ENCODE data around the gene TSPAN1.

The TSPAN1 gene

DNA sequence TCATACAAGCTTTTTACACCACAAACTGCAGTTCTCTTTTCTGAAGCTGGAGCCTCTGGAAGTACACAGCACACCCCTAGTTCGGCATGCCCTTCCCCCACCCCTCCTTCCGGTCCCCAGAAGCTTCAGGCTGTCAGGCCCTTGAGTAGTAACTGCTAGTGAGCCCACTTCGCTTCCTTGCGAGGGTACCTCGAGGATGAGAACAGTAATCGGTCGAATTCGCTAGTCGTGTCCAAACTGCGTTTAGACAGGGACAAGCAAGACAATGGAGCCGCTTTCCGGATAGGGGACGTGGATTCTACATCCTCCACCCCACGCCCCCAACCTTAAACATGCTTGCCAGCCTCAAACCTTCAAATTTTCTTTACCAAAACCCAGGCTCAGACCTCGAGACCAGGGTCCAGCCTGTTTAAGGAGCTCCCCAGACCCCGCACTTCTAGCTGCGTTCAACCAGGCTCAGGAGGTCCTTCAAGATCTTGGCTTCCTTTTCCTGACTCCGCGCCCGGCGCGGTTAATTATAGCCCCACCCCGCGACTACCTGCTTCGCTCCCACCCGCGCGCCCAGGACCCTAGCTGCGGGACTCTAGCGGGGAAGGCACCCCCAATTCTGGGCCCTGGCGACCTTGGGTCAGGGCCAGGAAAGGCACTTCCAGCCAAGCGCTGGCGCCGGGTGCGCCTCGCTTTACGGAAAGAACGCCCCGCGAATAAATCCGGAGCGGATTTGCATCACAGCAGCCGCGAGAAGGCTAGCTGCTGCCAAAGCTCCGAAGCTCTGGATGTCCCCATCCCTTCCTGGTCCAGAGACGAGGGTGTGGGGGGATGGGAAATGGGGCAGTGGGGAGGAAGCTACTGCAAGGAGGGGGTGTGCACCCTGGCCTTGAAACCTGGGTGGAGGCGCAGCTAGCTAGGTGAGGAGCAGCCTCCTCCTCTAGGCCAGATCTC lies 8.1 kb upstream of the TSPAN1 start:
- no peak for DNase-seq

- no peak for DNase-seq
Measured at GRCh38 chr1:46168477-46168876, 6.4 kb upstream of the TSPAN1 start.

DNA sequence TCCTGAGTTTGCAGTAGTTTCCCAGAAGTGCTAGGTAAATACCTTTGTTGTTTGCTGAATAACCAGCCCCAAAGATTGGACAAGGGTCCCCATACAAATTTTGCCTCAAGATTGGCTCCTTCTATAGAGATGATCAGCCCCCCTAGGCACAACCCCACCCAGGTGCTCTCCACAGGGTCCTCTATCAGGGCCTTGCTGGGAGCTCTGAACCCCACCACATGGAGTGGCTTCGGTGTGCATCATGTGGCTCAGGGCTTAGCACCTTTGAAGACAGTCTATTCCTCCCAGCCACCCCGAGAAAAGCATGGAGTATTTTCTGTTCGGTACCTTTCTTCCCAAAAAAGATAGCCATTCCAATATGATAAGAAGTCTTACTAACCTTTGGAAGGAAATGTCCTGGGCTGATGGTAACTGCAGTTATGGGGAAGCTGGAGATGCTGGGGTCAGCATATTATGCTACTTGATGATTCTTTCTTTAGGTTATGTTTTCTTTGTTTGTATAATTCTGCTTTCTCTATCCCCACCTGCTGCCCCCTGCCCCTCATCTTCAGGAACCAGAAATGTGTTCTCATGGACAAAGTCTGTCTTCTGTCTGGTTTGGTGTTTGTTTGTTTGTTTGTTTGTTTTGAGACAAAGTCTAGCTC lies 5.0 kb upstream of the TSPAN1 start:
- no peak for DNase-seq

DNA sequence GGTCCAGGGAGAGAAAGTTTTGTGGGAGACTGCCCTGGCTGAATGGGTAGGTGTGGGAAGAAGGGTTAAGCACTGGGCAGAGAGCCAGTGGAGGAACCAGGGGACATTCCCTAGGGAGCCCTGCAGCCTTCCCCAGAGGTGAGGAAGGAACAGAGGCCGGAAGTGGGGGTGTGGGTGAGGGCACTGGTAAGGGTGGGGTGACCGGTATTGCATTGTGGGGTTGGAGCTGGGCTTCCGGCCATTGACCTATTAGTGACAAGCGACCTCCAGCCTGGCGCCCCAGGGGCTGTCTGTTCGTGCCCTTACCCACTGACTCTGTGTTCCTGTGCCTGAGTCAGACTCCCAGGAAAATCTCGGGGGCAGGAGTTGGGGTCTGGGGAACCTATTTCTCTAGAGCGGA lies 3.5 kb upstream of the TSPAN1 start:
- no peak for DNase-seq

- DNase-seq = no peak
Measured at GRCh38 chr1:46171871-46172270, 3.0 kb upstream of the TSPAN1 start.

- no peak for DNase-seq
Measured at GRCh38 chr1:46172321-46172720, 2.6 kb upstream of the TSPAN1 start.

DNA sequence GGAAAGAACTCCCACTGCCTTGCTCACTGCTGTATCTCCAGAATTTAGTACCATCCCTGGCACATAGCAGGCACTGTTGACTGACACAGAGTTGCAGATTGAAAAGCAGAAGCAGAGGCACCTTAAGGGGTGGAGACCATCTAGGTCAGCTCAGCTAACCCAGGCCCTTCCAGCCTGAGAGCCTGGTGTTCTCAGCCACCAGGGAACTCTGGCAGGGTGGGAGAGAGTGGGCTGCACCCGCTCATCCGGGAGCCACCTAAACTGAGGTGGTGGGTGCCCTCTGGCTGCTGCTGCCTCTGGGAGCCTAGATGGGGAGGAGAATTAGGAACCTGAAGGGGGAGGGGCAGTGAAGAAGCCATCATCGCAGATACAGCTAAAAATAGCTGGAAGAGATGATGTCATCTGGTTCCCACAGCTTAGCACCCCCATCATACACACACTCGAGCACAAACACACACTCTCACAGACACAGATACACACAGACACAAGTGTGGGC lies 1.5 kb upstream of the TSPAN1 start:
- no peak for DNase-seq

- no peak for DNase-seq
Measured at GRCh38 chr1:46175243-46175642, 356 bp downstream of the TSPAN1 start.

DNA sequence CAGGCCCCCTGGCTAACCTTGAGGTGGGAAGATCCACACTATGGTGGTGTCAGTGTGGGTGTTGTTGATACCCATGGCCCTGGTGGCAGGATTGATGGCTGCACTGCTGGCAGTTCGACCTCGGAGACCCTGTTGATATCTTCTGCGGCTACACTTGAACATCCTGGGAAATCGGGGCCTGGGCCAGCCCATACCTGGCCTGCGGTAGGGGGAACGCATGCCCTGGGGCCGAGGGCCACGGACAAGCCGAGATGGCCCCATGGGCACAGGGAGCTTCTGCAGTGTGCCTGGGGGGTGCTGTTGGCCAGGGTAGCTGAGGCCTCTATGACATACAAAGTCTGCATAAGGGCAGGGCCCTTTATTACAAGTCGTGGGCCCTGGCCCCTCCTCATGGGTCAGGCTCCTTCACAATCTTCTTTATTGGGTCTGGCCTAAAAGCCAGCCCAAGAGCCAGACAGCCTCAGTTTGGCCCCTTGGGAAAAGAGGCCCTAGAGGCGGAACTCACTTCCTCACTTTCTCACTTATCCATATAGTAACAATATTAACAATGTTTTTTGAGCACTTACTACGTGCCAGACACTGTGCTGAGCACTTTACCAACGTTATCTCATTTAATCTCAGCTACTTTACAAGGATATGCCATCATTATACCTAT lies 1.5 kb downstream of the TSPAN1 start, which contains the start of gene P3R3URF:
P3R3URF (minus strand) TSS at position 278 of the 655 bp plus-strand sequence; CDS start at position 261, 17 bp downstream.
- no peak for DNase-seq

GRCh38 chr1:46179138-46180081 lies 4.5 kb downstream of the TSPAN1 start:
- peak; percentile 72 for DNase-seq

DNA sequence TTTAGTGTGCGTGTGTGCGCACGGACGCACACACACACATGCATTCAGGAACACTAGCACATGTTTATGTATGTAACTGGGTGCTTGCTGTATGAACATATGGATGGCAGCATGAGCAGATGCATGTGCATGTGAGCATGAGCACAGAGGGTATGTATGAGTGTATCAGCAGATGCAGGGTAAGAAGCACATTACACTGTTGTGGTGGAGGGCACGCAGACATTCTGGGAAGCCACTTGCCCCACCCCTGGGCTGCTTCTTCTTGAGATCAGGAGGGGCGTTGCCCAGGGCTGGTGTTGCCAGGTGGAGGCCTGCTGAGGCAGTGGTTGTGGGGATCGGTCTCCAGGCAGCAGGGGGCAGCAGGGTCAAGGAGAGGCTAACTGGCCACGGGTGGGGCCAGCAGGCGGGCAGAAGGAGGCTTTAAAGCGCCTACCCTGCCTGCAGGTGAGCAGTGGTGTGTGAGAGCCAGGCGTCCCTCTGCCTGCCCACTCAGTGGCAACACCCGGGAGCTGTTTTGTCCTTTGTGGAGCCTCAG lies 5.3 kb downstream of the TSPAN1 start:
- peak; percentile 12 for DNase-seq

GRCh38 chr1:46181343-46182260 lies 6.7 kb downstream of the TSPAN1 start:
- DNase-seq = peak; percentile 39

GRCh38 chr1:46183079-46183847 lies 8.4 kb downstream of the TSPAN1 start:
- peak; percentile 99 for DNase-seq

DNA sequence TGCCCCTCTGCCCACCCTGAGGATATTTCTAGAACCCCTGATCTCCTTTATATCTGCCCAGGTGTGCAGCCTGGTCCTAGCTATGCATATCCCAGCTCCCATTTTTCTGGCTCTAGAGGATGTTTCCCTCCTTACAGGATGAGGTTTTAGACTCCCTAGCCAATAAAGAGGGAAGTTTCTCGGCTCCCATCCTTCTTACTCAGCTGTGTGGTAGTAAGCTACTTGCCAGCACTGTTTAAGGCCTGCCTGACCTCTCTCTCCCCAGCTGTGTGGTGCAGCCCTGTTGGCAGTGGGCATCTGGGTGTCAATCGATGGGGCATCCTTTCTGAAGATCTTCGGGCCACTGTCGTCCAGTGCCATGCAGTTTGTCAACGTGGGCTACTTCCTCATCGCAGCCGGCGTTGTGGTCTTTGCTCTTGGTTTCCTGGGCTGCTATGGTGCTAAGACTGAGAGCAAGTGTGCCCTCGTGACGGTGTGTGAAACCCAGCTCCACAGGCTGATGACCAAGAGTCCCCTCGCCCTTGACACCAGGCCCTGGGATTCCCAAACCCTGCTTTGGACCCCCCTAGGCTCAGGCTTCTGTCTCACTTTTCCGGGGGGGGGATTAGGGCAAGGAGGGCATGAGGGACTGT lies 9.2 kb downstream of the TSPAN1 start:
- DNase-seq = no peak

GRCh38 chr1:46184920-46185658 lies 10.2 kb downstream of the TSPAN1 start:
- no peak for DNase-seq

DNA sequence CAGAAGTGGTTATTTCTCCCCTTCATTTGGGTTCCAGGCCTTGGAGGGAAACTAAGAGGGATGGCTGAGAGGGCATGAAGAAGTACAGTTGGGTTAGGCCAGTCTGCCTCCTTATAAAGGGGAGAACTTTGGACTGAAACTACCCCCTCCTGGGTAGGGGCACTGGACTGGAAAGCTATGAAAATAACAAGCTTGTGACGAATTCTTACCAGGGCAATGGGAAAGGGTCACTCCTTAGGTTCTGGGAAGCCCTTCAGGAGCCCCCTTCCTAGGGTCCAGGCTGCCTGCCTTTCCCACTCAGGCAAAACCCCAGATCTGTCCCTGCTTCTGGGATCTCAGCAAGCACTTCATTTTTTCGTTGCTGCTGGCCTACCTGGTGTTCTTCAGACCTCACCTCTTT lies 11.2 kb downstream of the TSPAN1 start:
- no peak for DNase-seq

GRCh38 chr1:46187106-46187869 lies 12.4 kb downstream of the TSPAN1 start:
- DNase-seq = no peak

Data from NCI-H226 (cell line).